Parathyroid adenoma (tissue), 2 donors: Measurements from ENCODE around the gene MMP11.

Experiments
- H2AFZ ChIP-seq: fragments of 300-600 bp; sonication (generic); one replicate; pipeline ENCODE4 v1.7.0; 2017; ENCODE audit warnings: antibody characterized with exemption, mild to moderate bottlenecking
- H3K27ac ChIP-seq: fragments of 300-600 bp; sonication (generic); one replicate; pipeline ENCODE4 v1.7.0; 2017
- H3K27me3 ChIP-seq: fragments of 300-600 bp; sonication (generic); one replicate; pipeline ENCODE4 v1.7.0; 2017; ENCODE audit warnings: low read length; ENCODE audit not compliant: control insufficient read depth, insufficient read depth
- H3K36me3 ChIP-seq: fragments of 300-600 bp; sonication (generic); one replicate; pipeline ENCODE4 v1.7.0; 2017; ENCODE audit warnings: low read length; ENCODE audit not compliant: control insufficient read depth, insufficient read depth
- H3K4me1 ChIP-seq: fragments of 300-600 bp; sonication (generic); one replicate; pipeline ENCODE4 v1.7.0; 2017; ENCODE audit warnings: control low read depth
- H3K4me2 ChIP-seq: fragments of 300-600 bp; sonication (generic); one replicate; pipeline ENCODE4 v1.7.0; 2017; ENCODE audit warnings: low read length
- H3K4me3 ChIP-seq: fragments of 300-600 bp; sonication (generic); one replicate; pipeline ENCODE4 v1.7.0; 2017; ENCODE audit warnings: low read depth, low read length
- H3K79me2 ChIP-seq: fragments of 300-600 bp; sonication (generic); one replicate; pipeline ENCODE4 v1.7.0; 2017; ENCODE audit warnings: control low read depth
- H3K9ac ChIP-seq: fragments of 300-600 bp; sonication (generic); one replicate; pipeline ENCODE4 v1.7.0; 2017; ENCODE audit warnings: mild to moderate bottlenecking
- H3K9me3 ChIP-seq: fragments of 300-600 bp; sonication (generic); one replicate; pipeline ENCODE4 v1.7.0; 2017; ENCODE audit warnings: low read length; ENCODE audit not compliant: control insufficient read depth
- TF ChIP-seq, protein P1 (sequence below): fragments of 300-600 bp; sonication (generic); IDR thresholded peaks from one replicate; pipeline ENCODE4 v1.7.0; 2017; ENCODE audit warnings: antibody characterized with exemption, mild to moderate bottlenecking
- donor health status: primary hyperparathyroidism.

Gene MMP11

DNA sequence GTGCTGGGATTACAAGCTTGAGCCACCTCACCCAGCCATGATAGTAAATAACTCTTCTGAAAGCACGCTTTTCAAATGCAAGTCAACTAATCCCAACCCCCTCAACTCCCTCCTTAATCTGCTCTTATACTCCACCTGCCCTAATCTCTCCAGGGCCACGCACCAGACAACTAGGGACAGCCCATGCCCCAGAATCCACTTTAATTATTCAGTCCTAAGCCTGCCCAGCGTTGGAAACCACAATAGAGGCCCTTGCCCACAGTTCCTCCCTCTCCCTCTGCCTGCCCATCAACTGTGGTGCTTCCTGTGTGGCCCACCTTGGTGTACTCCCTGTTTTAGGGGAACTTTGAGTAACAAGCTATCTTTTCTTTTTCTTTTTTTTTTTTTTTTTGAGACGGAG is 15.8 kb upstream of the MMP11 start:
- Histone ChIP-seq H3K9ac (no peak overlapping the region), H2AFZ (no peak overlapping the region), H3K36me3 (no peaks in the 10 kb centered on the region), H3K4me1 (no peaks in the 10 kb centered on the region), H3K79me2 (no peaks in the 10 kb centered on the region), H3K4me3 (no peak overlapping the region), H3K4me2 (no peak overlapping the region), H3K27ac (no peak overlapping the region), H3K9me3 (no peaks in the 10 kb centered on the region), H3K27me3 (no peaks in the 10 kb centered on the region)
- TF ChIP-seq, protein P1, sequence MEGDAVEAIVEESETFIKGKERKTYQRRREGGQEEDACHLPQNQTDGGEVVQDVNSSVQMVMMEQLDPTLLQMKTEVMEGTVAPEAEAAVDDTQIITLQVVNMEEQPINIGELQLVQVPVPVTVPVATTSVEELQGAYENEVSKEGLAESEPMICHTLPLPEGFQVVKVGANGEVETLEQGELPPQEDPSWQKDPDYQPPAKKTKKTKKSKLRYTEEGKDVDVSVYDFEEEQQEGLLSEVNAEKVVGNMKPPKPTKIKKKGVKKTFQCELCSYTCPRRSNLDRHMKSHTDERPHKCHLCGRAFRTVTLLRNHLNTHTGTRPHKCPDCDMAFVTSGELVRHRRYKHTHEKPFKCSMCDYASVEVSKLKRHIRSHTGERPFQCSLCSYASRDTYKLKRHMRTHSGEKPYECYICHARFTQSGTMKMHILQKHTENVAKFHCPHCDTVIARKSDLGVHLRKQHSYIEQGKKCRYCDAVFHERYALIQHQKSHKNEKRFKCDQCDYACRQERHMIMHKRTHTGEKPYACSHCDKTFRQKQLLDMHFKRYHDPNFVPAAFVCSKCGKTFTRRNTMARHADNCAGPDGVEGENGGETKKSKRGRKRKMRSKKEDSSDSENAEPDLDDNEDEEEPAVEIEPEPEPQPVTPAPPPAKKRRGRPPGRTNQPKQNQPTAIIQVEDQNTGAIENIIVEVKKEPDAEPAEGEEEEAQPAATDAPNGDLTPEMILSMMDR = no peak

DNA sequence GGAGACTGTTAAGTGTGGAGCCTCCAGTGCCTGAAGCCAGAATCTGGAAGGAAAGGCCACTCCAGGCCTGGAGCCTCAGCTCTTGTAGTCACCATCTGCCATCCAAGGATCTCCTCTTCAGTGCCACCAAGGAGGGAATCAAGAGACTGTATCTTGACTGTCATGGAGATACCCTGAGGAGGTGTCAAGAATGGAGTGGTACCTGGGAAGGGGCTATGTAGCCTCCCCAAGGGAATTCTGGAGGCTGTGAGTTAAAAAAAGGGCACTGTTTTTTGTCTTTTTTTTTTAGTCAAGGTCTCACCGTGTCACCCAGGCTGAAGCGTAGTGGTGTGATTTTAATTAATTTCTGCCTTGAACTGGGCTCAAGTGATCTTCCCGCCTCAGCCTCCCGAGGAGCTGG is 13.1 kb upstream of the MMP11 start:
- no peak overlapping the region for H3K27ac ChIP-seq
- TF ChIP-seq, protein P1 = no peak

DNA sequence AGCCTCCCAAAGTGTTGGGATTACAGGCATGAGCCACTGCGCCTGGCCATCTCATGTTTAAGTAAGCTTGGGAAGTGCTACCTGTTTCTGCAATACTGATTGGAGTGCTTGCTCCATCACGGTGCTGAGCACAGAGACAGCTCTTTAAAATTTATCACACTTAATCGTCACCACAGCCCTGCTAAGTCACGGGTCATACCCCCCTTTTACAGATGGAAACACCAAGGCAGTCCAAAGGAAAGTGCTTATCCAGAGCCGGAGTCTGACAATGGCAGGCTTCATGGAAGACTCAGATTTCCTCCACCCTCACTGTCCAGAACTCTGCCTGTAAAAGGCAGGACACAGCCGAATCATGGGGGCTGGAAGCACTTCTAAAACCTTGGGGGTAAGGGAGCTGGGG is 12.6 kb upstream of the MMP11 start:
- H3K27me3 ChIP-seq = no peaks in the 10 kb centered on the region
- no peaks in the 10 kb centered on the region for H3K79me2 ChIP-seq
- TF ChIP-seq, protein P1 = no peak
- H3K4me1 ChIP-seq = no peaks in the 10 kb centered on the region
- no peaks in the 10 kb centered on the region for H3K36me3 ChIP-seq
- H3K9ac ChIP-seq = no peak overlapping the region
- no peak overlapping the region for H3K4me3 ChIP-seq
- H3K27ac ChIP-seq = no peak overlapping the region
- H2AFZ ChIP-seq = no peak overlapping the region
- H3K4me2 ChIP-seq = no peak overlapping the region
- H3K9me3 ChIP-seq = no peaks in the 10 kb centered on the region

More for the DNA sequence above, 13.1 kb upstream of the MMP11 start:
- H3K4me1 ChIP-seq = no peaks in the 10 kb centered on the region
- no peaks in the 10 kb centered on the region for H3K79me2 ChIP-seq
- H3K27me3 ChIP-seq = no peaks in the 10 kb centered on the region
- H3K9ac ChIP-seq = no peak overlapping the region
- no peaks in the 10 kb centered on the region for H3K36me3 ChIP-seq
- no peak overlapping the region for H3K4me2 ChIP-seq
- H3K9me3 ChIP-seq = no peaks in the 10 kb centered on the region
- H2AFZ ChIP-seq = no peak overlapping the region
- no peak overlapping the region for H3K4me3 ChIP-seq

DNA sequence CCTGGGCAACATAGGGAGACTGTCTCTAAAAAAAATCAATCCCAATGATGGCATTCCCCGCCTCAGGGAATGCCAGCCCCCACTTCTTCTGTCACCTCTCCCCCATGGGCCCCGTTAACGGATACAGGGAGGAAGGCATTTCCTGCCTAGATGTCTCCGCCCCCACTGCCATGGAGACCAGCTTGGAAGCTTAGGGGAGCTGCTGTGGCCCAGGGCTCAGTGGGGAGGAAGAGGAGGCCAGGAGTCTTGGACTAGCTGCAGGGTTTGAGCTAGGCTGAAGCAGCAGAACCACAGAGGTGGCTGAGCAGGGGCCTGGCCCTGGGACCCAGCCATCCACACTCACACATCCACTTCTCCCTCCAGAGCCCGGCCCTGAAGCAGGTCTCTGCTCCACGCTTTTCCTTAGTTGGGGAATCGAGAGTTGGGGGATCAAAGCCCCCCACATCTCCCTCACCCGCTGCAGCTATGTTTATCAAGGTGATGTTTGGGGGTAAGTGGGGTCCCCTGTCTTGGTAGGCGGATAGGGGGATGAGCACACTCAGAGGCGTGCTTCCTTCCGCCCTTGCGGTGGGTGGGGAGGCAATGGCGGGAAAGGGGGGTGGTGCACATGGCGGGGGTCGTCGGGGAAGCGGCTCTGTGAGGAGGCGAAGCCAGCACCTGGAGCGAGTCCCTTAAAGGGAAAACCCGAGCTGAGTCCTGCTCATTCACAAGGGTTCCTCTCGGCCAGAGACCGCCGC is 9.6 kb upstream of the MMP11 start, which contains the start of gene C22orf15:
TSS of gene C22orf15 (plus strand) at position 149 of the 737 bp plus-strand sequence. CDS start at position 466, 317 bp downstream.
- Histone ChIP-seq H3K79me2 (no peaks in the 10 kb centered on the region), H3K4me2 (no peak within 1 kb of the TSS), H3K27ac (no peak within 1 kb of the TSS), H3K4me3 (no peak within 1 kb of the TSS), H3K36me3 (no peaks in the 10 kb centered on the region), H3K4me1 (no peaks in the 10 kb centered on the region), H3K27me3 (no peaks in the 10 kb centered on the region), H3K9ac (no peak within 1 kb of the TSS), H2AFZ (no peak within 1 kb of the TSS), H3K9me3 (no peaks in the 10 kb centered on the region)
- TF ChIP-seq, protein P1 = no peak

DNA sequence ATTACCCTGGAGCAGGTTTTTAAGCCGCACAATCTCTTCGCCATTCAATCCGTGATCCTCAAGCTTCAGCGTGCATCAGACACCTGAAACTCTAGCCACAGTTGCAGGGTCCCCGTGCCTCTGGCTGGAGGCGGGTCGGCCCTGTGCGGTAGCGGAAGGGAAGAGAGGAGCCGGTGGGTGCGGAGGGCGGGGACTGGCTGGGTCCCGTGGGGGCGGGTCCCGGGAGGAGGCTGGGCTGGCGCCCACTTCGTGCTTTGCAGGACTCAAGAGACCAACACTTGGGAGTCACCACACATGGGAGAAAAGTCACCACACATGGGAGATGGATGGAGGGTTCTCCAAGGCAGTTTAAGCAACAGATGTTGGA is 9.1 kb upstream of the MMP11 start:
- no peak overlapping the region for H3K4me2 ChIP-seq
- H3K27ac ChIP-seq = no peak overlapping the region
- no peaks in the 10 kb centered on the region for H3K4me1 ChIP-seq
- TF ChIP-seq, protein P1 = no peak
- H3K9ac ChIP-seq = no peak overlapping the region
- no peaks in the 10 kb centered on the region for H3K36me3 ChIP-seq
- H3K27me3 ChIP-seq = no peaks in the 10 kb centered on the region
- no peaks in the 10 kb centered on the region for H3K79me2 ChIP-seq
- H3K4me3 ChIP-seq = no peak overlapping the region
- no peak overlapping the region for H2AFZ ChIP-seq
- H3K9me3 ChIP-seq = no peaks in the 10 kb centered on the region
